Kidney glomerular epithelial cell (primary cell): ENCODE measurements around the gene PHF13.

Experiments used
- DNase-seq: peaks from one replicate; lab custom pipeline; 2025; lab: John Stamatoyannopoulos, UW

PHF13 gene

GRCh38 chr1:6666696-6667095 lies 53.2 kb downstream of the PHF13 start:
- no peak for DNase-seq

DNA sequence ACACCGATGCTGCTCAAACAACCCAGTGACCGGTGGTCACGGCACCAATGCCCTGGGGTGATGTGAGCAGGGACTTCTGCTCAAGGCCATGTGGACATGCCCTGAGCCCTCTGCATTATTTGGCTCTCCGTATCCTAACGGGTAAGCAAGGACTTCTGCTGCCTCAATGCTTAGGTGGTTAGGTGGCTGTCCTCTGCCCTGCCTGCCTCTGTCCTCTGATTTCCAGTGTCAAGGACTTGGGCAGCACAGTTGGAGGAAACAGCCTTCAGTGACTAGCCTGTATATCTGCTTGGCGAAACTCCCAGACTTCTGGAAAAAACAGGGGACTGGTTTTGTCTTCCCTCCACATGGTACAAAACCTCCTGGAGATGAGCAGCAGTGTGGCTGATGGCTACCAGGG lies 53.6 kb downstream of the PHF13 start:
- DNase-seq: no peak

DNA sequence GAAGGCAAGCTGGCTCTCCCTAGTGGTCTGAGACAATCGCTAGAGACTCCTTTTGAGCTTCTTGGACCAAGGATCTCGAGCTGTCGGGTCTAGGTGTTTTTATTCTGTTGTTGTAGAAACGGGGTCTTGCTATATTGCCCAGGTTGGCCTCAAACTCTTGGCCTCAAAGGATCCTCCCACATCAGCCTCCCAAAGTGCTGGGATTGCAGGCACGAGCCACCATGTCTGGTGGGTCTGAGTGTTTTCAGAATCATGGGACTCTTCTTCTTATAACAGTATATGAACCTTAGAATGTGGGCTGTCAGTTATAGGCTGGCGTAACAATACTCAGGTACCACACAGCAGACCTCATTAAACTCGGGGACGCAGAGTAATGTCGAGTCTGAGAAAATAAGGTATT lies 55.0 kb downstream of the PHF13 start:
- no peak for DNase-seq

- DNase-seq: no peak
Measured at GRCh38 chr1:6672558-6672957, 59.0 kb downstream of the PHF13 start.
